NCI-H2196 (cell line): Measurements from ENCODE around the gene HDAC6.
"Not testable (repeated sequence)": the region's sequence is repeated elsewhere in the genome, so short reads cannot be mapped to it uniquely, and the experiment has no call there.

Experiments
- DNase-seq: peaks from one replicate; lab custom pipeline; 2025; ENCODE audit not compliant: unreplicated experiment; lab: John Stamatoyannopoulos, UW

HDAC6 gene

DNA sequence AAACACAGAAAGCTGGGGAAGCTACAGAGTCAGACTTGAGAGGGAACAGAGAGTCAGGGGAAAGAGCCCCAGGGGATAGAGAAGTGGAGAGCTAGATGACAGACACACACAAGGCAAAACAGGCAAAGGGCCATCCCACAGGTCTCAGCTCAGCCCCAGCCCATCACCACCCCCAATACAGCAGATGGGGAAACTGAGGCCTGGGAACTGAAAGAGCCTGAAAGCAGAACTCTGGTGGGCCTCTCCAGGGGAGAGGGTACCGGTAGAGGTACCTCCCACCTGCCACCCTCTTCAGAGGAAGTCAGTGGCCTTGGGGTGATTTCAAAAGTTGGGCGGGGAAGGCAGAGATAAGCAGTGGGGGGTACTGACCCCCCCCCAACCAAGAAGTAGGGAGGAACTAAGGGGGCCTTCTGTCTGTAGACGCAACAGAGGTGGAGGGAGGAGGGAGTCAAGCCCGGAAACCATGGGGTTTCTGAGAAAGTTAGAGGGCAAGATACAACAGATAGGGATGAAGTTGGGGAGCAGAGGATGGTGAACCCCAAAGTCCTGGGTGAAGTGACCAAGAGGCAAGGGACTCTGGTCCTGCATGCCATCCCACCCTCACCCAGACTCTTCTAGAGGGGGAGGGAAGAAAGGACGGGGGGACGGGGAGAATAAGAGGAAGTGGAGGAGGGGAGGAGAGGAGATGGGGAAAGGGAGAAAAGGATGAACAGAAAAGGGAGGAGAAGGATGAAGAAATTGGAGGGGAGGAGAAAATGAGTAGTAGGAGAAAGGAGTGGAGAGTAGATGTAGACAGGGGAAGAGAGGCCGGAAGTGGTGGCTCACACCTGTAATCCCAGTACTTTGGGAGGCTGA lies 12.3 kb upstream of the HDAC6 start:
- no peak for DNase-seq

DNA sequence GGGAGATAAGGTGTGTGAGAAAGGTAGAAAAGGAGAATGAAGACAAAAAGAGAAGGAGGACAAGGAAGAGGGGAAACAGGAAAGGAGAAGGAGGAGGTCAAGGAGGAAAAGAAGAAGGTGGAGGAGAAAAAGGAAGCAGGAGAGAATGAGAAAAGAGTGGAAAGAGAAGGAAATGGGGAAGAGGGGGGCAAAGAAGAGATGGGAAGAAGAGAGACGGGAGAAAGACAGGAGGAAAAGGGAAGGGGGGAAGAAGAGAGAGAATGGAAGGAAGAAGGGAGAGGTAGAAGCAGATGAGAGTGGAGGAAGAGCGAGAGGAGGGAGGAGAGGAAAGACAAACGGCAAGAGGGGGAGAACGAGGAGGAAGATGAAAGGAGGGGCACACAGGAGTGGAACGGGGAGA lies 11.4 kb upstream of the HDAC6 start:
- no peak for DNase-seq

DNA sequence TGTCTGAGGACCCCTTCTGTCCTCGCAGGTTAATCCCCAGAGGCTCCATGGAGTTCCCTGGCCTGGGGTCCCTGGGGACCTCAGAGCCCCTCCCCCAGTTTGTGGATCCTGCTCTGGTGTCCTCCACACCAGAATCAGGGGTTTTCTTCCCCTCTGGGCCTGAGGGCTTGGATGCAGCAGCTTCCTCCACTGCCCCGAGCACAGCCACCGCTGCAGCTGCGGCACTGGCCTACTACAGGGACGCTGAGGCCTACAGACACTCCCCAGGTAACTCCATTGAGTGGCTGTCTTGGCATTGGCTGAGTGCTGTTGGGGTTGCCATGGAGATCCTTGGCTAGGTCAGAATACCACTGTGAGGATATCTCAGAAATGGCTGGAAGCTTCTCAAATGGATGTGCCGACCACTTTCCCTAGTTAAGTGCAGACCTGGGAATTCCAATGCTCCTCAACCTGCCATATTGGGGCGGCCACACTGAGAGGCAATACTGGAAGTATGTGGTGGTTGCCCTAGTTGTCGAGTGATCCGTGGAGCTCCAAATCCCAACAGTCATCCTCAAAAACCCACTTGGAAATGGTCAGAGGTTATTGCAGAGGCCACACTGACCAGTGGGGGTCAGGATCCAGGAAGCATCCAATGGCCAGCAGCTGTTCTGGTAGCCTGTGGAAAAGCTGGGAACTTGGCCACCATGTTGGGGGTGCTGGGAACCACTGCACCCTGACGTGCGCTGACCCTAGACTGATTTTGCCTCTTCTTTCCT lies 10.6 kb upstream of the HDAC6 start:
- DNase-seq: no peak

DNA sequence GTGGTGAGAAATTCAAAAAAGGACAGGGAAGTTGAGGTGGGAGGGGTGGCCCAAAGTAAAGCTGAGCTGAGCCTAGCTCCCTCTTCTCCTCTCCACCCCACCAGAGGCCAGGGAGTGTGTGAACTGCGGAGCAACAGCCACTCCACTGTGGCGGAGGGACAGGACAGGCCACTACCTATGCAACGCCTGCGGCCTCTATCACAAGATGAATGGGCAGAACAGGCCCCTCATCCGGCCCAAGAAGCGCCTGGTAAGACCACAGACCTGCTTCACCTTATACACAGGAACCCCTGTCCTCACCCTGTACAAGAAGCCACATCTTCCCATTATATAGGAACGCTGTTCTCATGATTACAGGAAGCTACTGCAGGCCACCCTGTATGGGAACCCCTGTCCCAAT lies 9.6 kb upstream of the HDAC6 start:
- no peak for DNase-seq

DNA sequence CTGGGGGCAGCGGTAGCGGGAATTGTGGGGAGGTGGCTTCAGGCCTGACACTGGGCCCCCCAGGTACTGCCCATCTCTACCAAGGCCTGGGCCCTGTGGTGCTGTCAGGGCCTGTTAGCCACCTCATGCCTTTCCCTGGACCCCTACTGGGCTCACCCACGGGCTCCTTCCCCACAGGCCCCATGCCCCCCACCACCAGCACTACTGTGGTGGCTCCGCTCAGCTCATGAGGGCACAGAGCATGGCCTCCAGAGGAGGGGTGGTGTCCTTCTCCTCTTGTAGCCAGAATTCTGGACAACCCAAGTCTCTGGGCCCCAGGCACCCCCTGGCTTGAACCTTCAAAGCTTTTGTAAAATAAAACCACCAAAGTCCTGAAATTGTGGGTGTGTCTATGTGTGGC lies 7.9 kb upstream of the HDAC6 start:
- no peak for DNase-seq

DNA sequence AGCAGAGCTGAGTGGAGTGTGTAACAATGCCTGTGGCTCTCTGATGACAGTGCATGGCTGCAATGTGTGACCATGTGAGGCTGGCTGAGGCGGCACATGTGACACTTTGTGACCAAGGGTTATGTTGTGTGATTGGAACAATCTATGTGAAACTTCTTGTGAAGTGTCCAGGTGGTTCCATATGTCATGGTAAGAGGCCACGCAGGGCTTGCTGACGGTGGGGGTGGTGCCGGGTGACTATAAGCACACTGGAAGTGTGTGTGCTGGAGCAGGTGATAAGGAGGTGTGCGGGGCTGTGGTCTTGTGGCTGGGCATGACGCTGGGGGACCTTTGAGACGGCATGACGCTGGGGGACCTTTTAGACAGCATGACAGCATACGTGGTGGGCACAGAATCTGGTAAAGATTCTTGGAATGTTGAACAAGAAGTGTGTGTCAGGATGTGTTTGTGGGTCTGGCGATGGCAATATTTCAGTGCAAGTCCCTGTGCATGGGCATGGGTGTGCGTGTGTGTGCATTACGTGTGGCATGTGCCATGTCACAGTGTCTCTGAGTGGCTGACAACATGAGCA lies 7.4 kb upstream of the HDAC6 start:
- DNase-seq: no peak

DNA sequence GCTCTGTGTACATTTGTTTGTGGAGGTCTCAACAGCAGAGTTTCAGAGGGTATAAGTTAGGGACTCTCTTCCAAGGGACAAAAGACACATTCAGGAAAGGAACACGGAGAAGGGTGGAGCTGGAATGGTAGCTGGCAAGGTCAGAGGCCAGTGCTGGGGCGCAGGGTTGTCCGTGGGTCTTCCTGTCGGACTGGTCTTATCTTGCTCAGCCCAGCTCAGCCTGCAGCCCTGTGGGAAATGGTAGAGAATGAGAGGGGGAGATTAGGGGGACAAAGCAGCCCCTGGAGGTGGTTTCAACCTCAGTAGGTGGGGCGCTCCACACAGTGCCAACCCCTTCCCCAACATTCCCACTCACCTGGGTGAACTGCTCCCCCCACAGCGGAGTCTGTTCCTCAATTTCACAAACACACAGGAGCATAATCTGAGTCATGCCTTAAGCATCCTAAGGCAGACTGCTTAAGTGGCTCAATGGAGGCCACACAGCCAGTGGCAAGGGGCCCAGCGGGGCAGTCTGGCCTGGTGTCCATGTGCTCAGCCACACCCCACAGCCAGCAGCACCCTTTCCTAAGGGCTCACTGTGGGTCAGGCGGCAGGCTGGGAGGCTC lies 6.9 kb upstream of the HDAC6 start:
- no peak for DNase-seq

DNA sequence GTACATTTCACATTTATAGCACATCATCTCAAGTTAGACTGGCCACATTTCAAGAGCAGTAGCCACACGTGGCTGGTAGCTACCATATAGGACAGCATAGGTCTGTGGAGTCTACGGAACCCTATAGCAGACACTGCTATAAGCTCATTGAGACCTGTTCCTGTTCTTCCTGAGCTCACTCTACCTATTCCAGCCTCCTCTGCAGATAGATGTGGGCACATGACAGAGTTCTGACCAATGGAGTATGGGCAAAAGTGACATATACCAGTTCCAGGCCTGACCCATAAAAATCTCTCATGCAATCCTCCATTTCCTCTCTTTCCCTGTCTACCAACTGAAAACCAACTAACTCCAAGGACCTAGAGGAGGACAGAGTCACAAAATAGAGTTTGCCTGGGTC lies 3.5 kb upstream of the HDAC6 start:
- no peak for DNase-seq

DNA sequence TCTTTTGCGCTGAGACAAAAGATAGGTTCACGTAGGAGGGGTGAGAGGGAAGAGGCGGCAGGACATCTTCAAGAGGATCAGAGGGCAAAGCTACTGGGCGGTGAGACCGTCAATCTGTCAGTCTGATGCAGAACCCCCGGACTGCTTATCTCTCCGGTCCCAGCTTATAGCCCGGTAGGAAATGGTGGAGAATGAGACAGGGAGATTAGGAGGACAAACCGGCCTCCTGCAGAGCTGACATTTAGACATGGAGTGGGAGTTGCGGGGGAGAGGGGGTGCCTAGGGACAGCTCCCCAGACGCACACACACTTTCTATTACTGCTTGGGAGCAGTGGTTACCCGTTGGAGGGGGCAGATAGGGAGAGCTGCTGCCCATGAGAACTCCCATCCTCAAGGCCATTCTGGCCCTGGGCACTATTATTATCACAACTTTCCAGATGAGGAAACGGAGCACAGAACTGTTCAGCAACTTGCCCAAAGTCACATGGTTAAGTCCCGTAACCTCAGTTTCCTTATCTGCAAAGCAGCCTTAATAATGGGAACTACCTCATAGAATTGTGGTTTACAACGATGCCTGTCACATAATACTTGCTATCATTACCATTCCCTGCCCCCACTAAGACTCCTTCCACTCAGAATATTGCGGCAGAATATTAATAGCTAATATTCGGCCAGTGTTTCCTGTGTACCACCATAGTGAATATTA lies 1.1 kb upstream of the HDAC6 start:
- no peak for DNase-seq

DNA sequence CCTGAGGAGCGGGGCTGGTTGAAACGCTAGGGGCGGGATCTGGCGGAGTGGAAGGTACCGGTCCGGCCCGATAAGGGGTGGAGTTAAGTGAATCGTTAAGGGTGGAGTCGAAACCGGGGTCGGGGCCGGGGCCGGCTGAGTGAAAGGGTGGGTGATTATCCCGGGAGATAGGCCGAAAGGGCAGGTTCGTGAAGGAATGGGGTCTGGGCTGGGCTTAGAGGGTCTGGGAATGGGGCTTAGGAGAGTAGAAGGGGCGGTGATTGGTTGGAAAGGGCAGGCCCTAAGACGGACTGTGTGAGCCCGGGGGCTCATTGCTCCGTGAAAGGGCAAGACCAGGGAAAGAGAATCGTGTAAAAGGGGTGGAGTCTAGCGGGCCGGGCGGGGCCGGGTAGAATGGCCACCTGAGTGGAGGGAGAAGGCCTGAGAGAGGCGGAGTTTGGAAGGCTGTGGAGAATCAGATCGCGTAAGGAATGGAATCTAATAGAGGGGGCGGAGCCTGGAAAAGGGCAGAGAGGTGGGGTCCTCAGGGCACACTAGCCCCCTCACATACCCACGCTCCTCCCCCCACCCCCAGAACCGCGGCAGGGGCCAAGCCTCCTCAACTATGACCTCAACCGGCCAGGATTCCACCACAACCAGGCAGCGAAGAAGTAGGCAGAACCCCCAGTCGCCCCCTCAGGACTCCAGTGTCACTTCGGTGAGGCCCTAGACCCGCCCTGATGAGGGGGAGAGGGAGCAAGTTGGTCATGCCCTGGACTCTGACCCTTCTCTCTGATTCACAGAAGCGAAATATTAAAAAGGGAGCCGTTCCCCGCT lies 430 bp downstream of the HDAC6 start:
- DNase-seq: peak; percentile 74

DNA sequence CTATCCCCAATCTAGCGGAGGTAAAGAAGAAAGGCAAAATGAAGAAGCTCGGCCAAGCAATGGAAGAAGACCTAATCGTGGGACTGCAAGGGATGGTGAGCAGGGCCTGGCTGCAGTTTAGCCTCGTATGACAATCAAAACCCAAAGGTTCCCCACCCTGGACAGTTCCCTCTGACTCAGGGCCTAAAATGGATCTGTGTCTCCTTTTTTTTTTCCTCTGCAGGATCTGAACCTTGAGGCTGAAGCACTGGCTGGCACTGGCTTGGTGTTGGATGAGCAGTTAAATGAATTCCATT lies 986 bp downstream of the HDAC6 start:
- no peak for DNase-seq

DNA sequence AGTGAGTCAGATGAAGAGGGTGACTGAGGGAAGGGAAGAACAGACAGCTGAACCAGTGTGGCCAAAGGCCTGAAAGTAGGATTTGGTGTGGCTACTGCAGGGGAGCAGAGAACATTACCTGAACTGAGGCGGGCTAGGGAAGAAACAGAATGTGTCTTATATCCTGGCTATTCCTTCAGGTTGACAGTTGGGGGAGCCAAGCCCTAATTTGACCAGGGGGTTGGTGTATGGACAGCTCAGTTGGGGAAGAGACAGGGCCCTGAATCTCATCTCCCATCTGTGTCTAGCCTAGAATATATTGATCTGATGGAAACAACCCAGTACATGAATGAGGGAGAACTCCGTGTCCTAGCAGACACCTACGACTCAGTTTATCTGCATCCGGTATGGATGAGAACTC lies 4.2 kb downstream of the HDAC6 start:
- no peak for DNase-seq

DNA sequence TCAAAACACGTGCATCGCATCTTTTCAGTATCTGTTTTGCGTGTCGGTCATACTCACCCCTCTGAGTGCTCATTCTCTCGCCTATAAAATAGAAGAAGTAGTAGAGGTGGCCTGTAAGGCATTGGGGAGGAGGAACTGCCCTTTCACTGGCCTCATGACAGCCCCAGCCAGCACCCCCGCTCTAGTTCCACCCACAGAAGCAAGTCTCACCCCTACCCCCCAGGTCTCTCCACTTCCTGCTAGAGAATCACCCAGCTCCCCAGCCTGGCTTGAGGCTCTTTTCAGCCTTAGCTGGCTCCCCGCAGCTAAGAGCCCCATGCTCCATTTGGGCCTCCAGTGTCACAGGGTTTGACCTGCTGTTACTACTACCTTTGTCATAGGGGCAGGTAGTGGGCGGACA lies 11.8 kb downstream of the HDAC6 start:
- no peak for DNase-seq

DNA sequence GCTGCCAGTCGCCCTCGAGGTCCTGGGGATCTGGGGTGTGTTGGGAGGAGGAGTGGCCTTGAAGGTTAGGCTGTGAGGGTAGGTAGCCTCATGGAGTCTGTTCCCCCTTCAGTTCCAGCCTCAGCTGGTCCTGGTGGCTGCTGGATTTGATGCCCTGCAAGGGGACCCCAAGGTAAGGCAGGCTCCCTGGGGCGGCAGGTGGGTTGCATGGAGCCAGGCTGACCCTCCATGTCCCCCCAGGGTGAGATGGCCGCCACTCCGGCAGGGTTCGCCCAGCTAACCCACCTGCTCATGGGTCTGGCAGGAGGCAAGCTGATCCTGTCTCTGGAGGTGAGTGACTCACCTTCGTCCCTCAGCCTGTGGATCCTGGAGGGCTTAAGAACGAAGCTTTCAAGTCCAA lies 12.9 kb downstream of the HDAC6 start:
- DNase-seq: no peak

DNA sequence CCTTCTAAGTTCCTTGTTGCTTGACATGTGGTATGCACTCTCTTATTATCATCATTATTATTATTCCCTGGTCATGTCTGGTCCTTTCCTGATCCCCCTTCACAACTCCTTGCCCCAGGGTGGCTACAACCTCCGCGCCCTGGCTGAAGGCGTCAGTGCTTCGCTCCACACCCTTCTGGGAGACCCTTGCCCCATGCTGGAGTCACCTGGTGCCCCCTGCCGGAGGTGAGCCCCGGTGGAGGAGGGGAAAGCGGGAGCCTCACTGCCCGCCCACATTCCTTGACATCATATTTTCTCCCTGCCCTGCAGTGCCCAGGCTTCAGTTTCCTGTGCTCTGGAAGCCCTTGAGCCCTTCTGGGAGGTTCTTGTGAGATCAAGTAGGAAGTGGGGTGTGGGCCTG lies 13.4 kb downstream of the HDAC6 start:
- no peak for DNase-seq

DNA sequence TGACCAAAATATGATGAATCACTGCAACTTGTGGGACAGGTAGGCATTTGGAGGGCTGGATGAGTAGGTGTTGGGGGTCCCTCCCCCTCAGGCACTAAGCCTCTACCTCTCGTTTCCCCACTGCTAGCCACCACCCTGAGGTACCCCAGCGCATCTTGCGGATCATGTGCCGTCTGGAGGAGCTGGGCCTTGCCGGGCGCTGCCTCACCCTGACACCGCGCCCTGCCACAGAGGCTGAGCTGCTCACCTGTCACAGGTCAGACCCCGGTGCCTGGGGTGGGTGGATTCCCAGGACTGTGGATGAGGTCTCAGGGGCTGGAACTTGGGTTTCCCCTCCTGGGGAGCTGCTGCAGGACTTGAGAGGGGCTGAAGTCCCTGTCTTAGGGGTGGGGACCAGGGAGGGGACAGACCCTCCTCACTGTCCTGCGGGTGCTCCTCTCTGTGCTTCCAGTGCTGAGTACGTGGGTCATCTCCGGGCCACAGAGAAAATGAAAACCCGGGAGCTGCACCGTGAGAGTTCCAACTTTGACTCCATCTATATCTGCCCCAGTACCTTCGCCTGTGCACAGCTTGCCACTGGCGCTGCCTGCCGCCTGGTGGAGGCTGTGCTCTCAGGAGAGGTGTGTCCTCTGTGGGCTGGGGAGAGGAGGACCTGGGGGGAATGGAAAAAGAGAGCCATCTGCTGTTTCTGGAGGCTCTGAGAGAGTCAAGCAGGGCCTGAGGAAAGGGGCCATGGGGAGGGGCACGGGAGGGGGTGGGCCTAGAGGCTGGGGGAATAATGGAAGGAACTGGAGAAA lies 14.3 kb downstream of the HDAC6 start:
- DNase-seq: no peak

DNA sequence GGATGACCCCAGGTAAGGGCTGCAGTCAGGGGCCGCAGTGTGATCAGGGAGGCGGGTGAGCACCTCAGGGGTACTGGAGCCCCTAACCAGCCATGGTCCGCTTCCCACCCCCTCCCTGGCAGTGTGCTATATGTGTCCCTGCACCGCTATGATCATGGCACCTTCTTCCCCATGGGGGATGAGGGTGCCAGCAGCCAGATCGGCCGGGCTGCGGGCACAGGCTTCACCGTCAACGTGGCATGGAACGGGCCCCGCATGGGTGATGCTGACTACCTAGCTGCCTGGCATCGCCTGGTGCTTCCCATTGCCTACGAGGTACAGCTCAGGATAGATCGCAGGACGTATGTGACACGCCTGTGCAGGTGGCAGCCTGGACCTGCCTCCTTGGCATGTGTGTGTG lies 16.2 kb downstream of the HDAC6 start:
- no peak for DNase-seq

DNA sequence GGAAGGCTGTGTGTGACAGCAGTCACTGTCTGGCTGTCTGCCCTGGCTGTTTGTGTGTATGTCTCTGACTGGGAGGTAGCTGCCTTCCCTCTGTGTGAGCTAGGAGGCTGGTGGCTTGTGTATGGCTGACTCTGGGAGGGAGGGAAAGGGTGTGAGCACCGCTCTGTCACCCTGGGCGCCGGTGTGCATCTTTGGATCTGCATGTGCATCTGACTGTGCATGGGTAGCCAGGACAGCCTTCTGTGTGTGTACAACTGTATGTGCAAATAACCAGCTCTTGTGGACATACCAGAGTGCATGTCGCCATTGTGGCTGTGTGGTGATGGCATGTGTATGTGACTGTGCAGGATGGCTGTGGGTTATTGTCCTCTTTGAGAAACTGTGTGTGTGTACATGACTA lies 17.0 kb downstream of the HDAC6 start:
- DNase-seq: no peak

DNA sequence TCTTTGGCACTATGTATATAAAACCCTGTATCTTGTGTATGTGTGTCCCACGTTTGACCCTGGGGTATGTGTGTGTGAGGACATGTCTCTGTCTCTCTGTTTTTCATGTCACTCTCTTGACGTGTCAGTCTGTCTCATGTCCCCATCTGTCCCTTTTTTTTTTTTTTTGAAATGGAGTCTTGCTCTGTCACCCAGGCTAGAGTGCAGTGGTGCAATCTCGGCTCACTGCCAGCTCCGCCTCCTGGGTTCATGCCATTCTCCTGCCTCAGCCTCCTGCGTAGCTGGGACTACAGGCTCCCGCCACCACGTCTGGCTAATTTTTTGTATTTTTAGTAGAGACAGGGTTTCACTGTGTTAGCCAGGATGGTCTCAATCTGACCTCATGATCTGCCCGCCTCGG lies 17.5 kb downstream of the HDAC6 start:
- not testable (repeated sequence) for DNase-seq

DNA sequence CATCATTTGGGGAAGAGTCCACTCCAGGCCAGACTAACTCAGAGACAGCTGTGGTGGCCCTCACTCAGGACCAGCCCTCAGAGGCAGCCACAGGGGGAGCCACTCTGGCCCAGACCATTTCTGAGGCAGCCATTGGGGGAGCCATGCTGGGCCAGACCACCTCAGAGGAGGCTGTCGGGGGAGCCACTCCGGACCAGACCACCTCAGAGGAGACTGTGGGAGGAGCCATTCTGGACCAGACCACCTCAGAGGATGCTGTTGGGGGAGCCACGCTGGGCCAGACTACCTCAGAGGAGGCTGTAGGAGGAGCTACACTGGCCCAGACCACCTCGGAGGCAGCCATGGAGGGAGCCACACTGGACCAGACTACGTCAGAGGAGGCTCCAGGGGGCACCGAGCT lies 21.2 kb downstream of the HDAC6 start:
- DNase-seq: no peak
